Hepatocyte (in vitro differentiated cells): ENCODE measurements around the gene PIK3R5.

ENCODE experiments used
- EZH2 ChIP-seq: fragments of 200-600 bp; sonication (generic); IDR thresholded peaks from 2 replicates; pipeline ENCODE4 v1.6.1; 2016; ENCODE audit warnings: antibody characterized with exemption, mild to moderate bottlenecking, borderline replicate concordance
- EZH2phosphoT487 ChIP-seq: fragments of 200-600 bp; sonication (generic); IDR thresholded peaks from one replicate; pipeline ENCODE4 v1.6.1; 2018; ENCODE audit warnings: antibody characterized with exemption, mild to moderate bottlenecking, low read depth, moderate library complexity; ENCODE audit not compliant: unreplicated experiment, severe bottlenecking
- TF ChIP-seq, protein P1 (sequence below): fragments of 200-600 bp; sonication (generic); IDR thresholded peaks from 2 replicates; pipeline ENCODE4 v1.5.1; 2016; ENCODE audit warnings: antibody characterized with exemption, mild to moderate bottlenecking; ENCODE audit not compliant: poor library complexity

GRCh38 chr17:8894202-8894671 lies 71.3 kb downstream of the PIK3R5 start:
- TF ChIP-seq, protein P1, sequence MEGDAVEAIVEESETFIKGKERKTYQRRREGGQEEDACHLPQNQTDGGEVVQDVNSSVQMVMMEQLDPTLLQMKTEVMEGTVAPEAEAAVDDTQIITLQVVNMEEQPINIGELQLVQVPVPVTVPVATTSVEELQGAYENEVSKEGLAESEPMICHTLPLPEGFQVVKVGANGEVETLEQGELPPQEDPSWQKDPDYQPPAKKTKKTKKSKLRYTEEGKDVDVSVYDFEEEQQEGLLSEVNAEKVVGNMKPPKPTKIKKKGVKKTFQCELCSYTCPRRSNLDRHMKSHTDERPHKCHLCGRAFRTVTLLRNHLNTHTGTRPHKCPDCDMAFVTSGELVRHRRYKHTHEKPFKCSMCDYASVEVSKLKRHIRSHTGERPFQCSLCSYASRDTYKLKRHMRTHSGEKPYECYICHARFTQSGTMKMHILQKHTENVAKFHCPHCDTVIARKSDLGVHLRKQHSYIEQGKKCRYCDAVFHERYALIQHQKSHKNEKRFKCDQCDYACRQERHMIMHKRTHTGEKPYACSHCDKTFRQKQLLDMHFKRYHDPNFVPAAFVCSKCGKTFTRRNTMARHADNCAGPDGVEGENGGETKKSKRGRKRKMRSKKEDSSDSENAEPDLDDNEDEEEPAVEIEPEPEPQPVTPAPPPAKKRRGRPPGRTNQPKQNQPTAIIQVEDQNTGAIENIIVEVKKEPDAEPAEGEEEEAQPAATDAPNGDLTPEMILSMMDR: no peak
- no peak for TF ChIP-seq EZH2phosphoT487
- no peak for TF ChIP-seq EZH2
